K562 (cell line): Measurements from ENCODE around the gene SYT13. TPM values are rescaled to one million over a fixed set of nuclear protein-coding genes. Genes with fewer than 3 reads are reported as not detected.

Source experiments
- ATAC-seq: fragments of 200-7000 bp; cut with Tn5 transposase; 3 replicates; pipeline ENCODE4 v1.9.1; 2020; ENCODE audit warnings: moderate library complexity
- BruUV-seq: library from RNA; stranded (reverse); fragments of 400-500 nt; replicated peaks from 2 replicates; lab custom pipeline; 2021; lab: Mats Ljungman, UMichigan
- CTCF ChIA-PET: fragments of 300-600 bp; formaldehyde crosslinking; extraction: SDS; loops from one replicate; lab custom pipeline; 2021; ENCODE audit warnings: low intra/inter-chr PET ratio; lab: Yijun Ruan, JAX
- POLR2A ChIA-PET: fragments of 300-600, 350-650 bp; sonication (Branson Sonifier 250); formaldehyde crosslinking; extraction: SDS; loops from one replicate; lab custom pipeline; 2021; ENCODE audit warnings: antibody characterized with exemption, inconsistent platforms; lab: Yijun Ruan, JAX
- DNase-seq, 4 experiments: peaks; one replicate each; pipeline versions ENCODE4 v3.0.0 to v3.0.0-alpha.2; 2011 to 2018; ENCODE audit warnings: low spot score in 3 of 4, mixed read lengths in 3 of 4; ENCODE audit errors: extremely low read depth in 1 of 4
- FAIRE-seq: peaks from 2 replicates; lab custom pipeline; 2011; peaks lifted over from hg19 to GRCh38; lab: Jason Lieb, UNC
- H2AFZ ChIP-seq: 2 replicates; pipeline ENCODE4 v1.6.0; 2011; ENCODE audit warnings: low read depth, low read length, control low read depth, inconsistent platforms
- H3K27ac ChIP-seq: fragments of 200-600 bp; 3 replicates; pipeline ENCODE4 v1.8.0; 2011; ENCODE audit warnings: low read depth, mild to moderate bottlenecking, control low read depth, inconsistent platforms, low read length, moderate library complexity, mixed read lengths; ENCODE audit errors: extremely low read depth
- H3K27me3 ChIP-seq, 2 experiments: fragments of 300-600 bp in 1 of 2; 2 replicates in 1 of 2; 3 replicates in 1 of 2; pipeline versions ENCODE4 v1.6.0 to v1.8.0; 2011; ENCODE audit warnings: inconsistent platforms in 2 of 2, low read length in 2 of 2, mild to moderate bottlenecking in 1 of 2, mixed read lengths in 1 of 2, moderate library complexity in 1 of 2; ENCODE audit not compliant: control insufficient read depth in 2 of 2, insufficient read depth in 2 of 2
- H3K36me3 ChIP-seq: fragments of 300-600 bp; 3 replicates; pipeline ENCODE4 v1.8.0; 2011; ENCODE audit warnings: mild to moderate bottlenecking, low read length, inconsistent platforms; ENCODE audit not compliant: control insufficient read depth, insufficient read depth
- H3K4me1 ChIP-seq, 2 experiments: fragments of 200-600 bp in 1 of 2; replicated peaks in 1 of 2; 2 replicates in 1 of 2; 3 replicates in 1 of 2; pipeline versions ENCODE4 v1.5.1 to v1.8.0; 2011; ENCODE audit warnings: inconsistent platforms in 2 of 2, low read length in 2 of 2, mild to moderate bottlenecking in 1 of 2, mixed read lengths in 1 of 2, moderate library complexity in 1 of 2; ENCODE audit not compliant: control insufficient read depth in 2 of 2, insufficient read depth in 2 of 2
- H3K4me2 ChIP-seq: 2 replicates; pipeline ENCODE4 v1.6.1; 2011; ENCODE audit warnings: low read length, control low read depth, inconsistent platforms, mixed read lengths; ENCODE audit not compliant: insufficient read depth
- H3K4me3 ChIP-seq: fragments of 200-600 bp; sonication (generic), shearing (Covaris generic); 2 replicates; pipeline ENCODE4 v1.5.1; 2016; ENCODE audit warnings: control low read depth, inconsistent platforms
- H3K79me2 ChIP-seq: fragments of 200-600 bp; 3 replicates; pipeline ENCODE4 v1.8.0; 2011; ENCODE audit warnings: low read length, inconsistent platforms; ENCODE audit not compliant: control insufficient read depth, insufficient read depth
- H3K9ac ChIP-seq, 2 experiments: 2 replicates each; pipeline versions ENCODE4 v1.6.0 to v1.6.1; 2011; ENCODE audit warnings: low read depth in 2 of 2, low read length in 2 of 2, control low read depth in 1 of 2, inconsistent platforms in 1 of 2, mild to moderate bottlenecking in 1 of 2, mixed read lengths in 1 of 2; ENCODE audit not compliant: insufficient read depth in 1 of 2
- H3K9me1 ChIP-seq: one replicate; pipeline ENCODE4 v1.6.0; 2011; ENCODE audit warnings: inconsistent platforms, mild to moderate bottlenecking, low read length, moderate library complexity; ENCODE audit not compliant: control insufficient read depth, insufficient read depth
- H3K9me3 ChIP-seq: replicated peaks from 2 replicates; pipeline ENCODE4 v1.5.1; 2011; ENCODE audit warnings: low read depth, low read length, inconsistent platforms; ENCODE audit not compliant: control insufficient read depth, insufficient read depth
- H4K20me1 ChIP-seq: replicated peaks from 2 replicates; pipeline ENCODE4 v1.6.1; 2011; ENCODE audit warnings: low read length, inconsistent platforms, mixed read lengths; ENCODE audit not compliant: control insufficient read depth, insufficient read depth
- EHMT2 ChIP-seq: fragments of 450-650 bp; IDR thresholded peaks from 2 replicates; pipeline ENCODE4 v1.6.1; 2018; ENCODE audit warnings: antibody characterized with exemption
- TRIM28 ChIP-seq: fragments of 450-650 bp; IDR thresholded peaks from 2 replicates; pipeline ENCODE4 v1.6.1; 2017
- XRCC3 ChIP-seq: fragments of 450-650 bp; IDR thresholded peaks from 2 replicates; pipeline ENCODE4 v1.6.1; 2017; ENCODE audit warnings: mild to moderate bottlenecking, moderate library complexity
- ZNF197 ChIP-seq: fragments of 200-800 bp; sonication (Bioruptor generic); IDR thresholded peaks from 2 replicates; pipeline ENCODE4 v1.6.1; 2016; ENCODE audit warnings: low read depth, missing genetic modification characterization, missing compliant biosample characterization
- WGBS: fragments of 100-300 bp; shearing (Covaris generic); methylation state at CpG from one replicate; pipeline ENCODE4 v1.1.6; 2016; ENCODE audit warnings: low coverage, mixed read lengths; ENCODE audit not compliant: insufficient coverage; ENCODE audit errors: missing lambda C conversion rate; 5-methylcytosine and 5-hydroxymethylcytosine counted together
- in situ Hi-C: fragments of 300-500 bp; cut with MboI; formaldehyde crosslinking; loops from 4 replicates; pipeline ENCODE4 v1.15.0; 2018; ENCODE audit warnings: inconsistent platforms, mixed read lengths
- intact Hi-C: fragments of 100-400 bp; cut with micrococcal nuclease; formaldehyde crosslinking; loops from 2 replicates; pipeline ENCODE4 v1.14.2; 2022
- polyA plus RNA-seq, 8 experiments: library from polyadenylated mRNA; depleted of rRNA in 4 of 8; stranded (reverse) in 5 of 8; unstranded in 3 of 8; fragments of >200 nt; fragmentation: Nextera tagmentation in 2 of 8; fragmentation: Illumina TruSeq in 1 of 8; extraction: Ambion mirVana in 2 of 8; extraction: Trizol in 1 of 8; gene quantifications; 2 replicates each; pipeline versions ENCODE4 v1.2.1 to v1.2.3, GENCODE V29; 2011 to 2014; ENCODE audit warnings: inconsistent platforms in 1 of 8, missing spikeins in 1 of 8
- total RNA-seq, 7 experiments: library from RNA; depleted of rRNA in 6 of 7; stranded (reverse); fragments of >200 nt in 6 of 7; fragmentation: Illumina TruSeq in 2 of 7; extraction: Trizol in 2 of 7; gene quantifications; 2 replicates each; pipeline versions ENCODE4 v1.2.1 to v1.2.3, GENCODE V29; 2011 to 2021; ENCODE audit warnings: low replicate concordance in 1 of 7
- TF ChIP-seq, protein P1 (sequence below): fragments of 450-650 bp; formaldehyde crosslinking; IDR thresholded peaks from 2 replicates; pipeline ENCODE4 v1.4.0; 2020; ENCODE audit warnings: mild to moderate bottlenecking, moderate library complexity
- TF ChIP-seq, protein P2 (sequence below): fragments of 250-450 bp; sonication (Bioruptor Pico); IDR thresholded peaks from 2 replicates; pipeline ENCODE4 v1.4.0; 2020; ENCODE audit warnings: mild to moderate bottlenecking

SYT13 gene
- total and polyA plus RNA-seq, 9 of the 15 experiments (the other 6 are each of a cell fraction or from before 2014, with no cell fraction given): under 0.01 to 0.13 (median 0.08) TPM; not detected in 2

DNA sequence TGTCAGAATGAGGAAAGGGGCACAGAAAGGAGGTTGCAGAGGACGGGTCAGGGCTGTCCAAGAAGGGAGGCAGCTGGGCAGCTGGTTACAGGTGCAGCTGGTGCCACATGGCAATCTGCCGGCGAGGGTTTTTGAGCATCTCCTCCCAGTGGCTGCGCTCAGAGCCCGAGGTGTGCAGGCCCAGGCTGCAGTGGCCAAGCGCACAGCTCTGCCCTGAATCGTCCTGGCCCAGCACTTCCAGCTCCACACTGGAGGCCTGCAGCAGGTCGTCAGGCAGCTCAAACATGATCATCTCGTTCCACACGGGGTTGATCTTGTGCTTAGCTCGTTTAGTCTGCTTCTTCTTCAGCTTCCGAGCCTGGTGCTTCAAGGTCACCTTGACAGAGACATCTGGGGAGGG is 42.2 kb downstream of the SYT13 start:
- no peak overlapping the region for H3K4me3 ChIP-seq
- FAIRE-seq: no peak
- no peaks in the 10 kb centered on the region for H3K79me2 ChIP-seq
- no peak for DNase-seq
- peaks cover 2 to 18% of the 10 kb centered on the region in 2 experiments; a peak in 2 of 5 replicates for H3K27me3 ChIP-seq
- no peaks in the 10 kb centered on the region for H3K9me3 ChIP-seq
- in situ Hi-C loops: no loop called here
- H4K20me1 ChIP-seq: no peaks in the 10 kb centered on the region
- BruUV-seq: no TSS peak
- intact Hi-C loops: no loop called here
- TF ChIP-seq EHMT2 (no peak), XRCC3 (no peak), ZNF197 (CRISPR knock-in tag) (no peak), TRIM28 (no peak)
- TF ChIP-seq, protein P1, sequence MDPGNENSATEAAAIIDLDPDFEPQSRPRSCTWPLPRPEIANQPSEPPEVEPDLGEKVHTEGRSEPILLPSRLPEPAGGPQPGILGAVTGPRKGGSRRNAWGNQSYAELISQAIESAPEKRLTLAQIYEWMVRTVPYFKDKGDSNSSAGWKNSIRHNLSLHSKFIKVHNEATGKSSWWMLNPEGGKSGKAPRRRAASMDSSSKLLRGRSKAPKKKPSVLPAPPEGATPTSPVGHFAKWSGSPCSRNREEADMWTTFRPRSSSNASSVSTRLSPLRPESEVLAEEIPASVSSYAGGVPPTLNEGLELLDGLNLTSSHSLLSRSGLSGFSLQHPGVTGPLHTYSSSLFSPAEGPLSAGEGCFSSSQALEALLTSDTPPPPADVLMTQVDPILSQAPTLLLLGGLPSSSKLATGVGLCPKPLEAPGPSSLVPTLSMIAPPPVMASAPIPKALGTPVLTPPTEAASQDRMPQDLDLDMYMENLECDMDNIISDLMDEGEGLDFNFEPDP (CRISPR knock-in tag): no peak
- TF ChIP-seq, protein P2, sequence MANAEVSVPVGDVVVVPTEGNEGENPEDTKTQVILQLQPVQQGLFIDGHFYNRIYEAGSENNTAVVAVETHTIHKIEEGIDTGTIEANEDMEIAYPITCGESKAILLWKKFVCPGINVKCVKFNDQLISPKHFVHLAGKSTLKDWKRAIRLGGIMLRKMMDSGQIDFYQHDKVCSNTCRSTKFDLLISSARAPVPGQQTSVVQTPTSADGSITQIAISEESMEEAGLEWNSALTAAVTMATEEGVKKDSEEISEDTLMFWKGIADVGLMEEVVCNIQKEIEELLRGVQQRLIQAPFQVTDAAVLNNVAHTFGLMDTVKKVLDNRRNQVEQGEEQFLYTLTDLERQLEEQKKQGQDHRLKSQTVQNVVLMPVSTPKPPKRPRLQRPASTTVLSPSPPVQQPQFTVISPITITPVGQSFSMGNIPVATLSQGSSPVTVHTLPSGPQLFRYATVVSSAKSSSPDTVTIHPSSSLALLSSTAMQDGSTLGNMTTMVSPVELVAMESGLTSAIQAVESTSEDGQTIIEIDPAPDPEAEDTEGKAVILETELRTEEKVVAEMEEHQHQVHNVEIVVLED (CRISPR knock-in tag): no peak
- TF ChIP-seq, all 486 proteins: peak for 0
- 3% methylated on average over 12 of the region's 12 CpGs for WGBS
- ATAC-seq: no peak
- no peak overlapping the region; a peak in 1 of 4 replicates for H3K9ac ChIP-seq
- no peaks in the 10 kb centered on the region for H3K36me3 ChIP-seq
- H3K27ac ChIP-seq: no peak overlapping the region
- H2AFZ ChIP-seq: no peak overlapping the region
- H3K4me2 ChIP-seq: no peak overlapping the region
- no peaks in the 10 kb centered on the region for H3K4me1 ChIP-seq
- ChIA-PET CTCF (no interaction called here), POLR2A (no interaction called here)
- H3K9me1 ChIP-seq: no peaks in the 10 kb centered on the region
